ENCODE data around the gene HLA-DOA. TPM values are rescaled to one million over a fixed set of nuclear protein-coding genes. Genes with fewer than 3 reads are reported as not detected.

Gene HLA-DOA
- total RNA-seq, 1 experiment from 2014 or later = 0.16 TPM

GRCh38 chr6:32968867-32969684, 40.3 kb downstream of the HLA-DOA start:
- Histone ChIP-seq H3K27me3 (no peaks in the 10 kb centered on the region), H3K27ac (peak overlapping the region; percentile 100), H3K9me3 (replicated peaks) (no peaks in the 10 kb centered on the region), H3K4me1 (no peaks in the 10 kb centered on the region), H3K36me3 (peaks cover 31% of the 10 kb centered on the region), H3K4me3 (peak overlapping the region; percentile 86)
- peak; percentile 91 to 93 for DNase-seq

- no peaks in the 10 kb centered on the region for H3K9me3 ChIP-seq (replicated peaks)
- DNase-seq = peak; percentile 97
- no peaks in the 10 kb centered on the region for H3K27me3 ChIP-seq
- H3K36me3 ChIP-seq = peaks cover 23% of the 10 kb centered on the region
- peak within 1 kb of the TSS; percentile 100 for H3K27ac ChIP-seq
- H3K4me3 ChIP-seq = peak within 1 kb of the TSS; percentile 86
- H3K4me1 ChIP-seq = no peaks in the 10 kb centered on the region
Measured at GRCh38 chr6:32968093-32968866, 41.1 kb downstream of the HLA-DOA start, which contains the start of gene BRD2. BRD2 (plus strand) TSS chr6:32968594; CDS start chr6:32972899, 4,305 bp downstream.

- peak overlapping the region; percentile 86 for H3K4me3 ChIP-seq
- H3K36me3 ChIP-seq = peaks cover 15% of the 10 kb centered on the region
- H3K27ac ChIP-seq = peak overlapping the region; percentile 100
- no peaks in the 10 kb centered on the region for H3K9me3 ChIP-seq (replicated peaks)
- peak in 1 of 2 experiments; percentile 65 for DNase-seq
- no peaks in the 10 kb centered on the region for H3K4me1 ChIP-seq
- H3K27me3 ChIP-seq = no peaks in the 10 kb centered on the region
Measured at GRCh38 chr6:32967151-32968091, 42.0 kb downstream of the HLA-DOA start.

GRCh38 chr6:32964776-32965175, 44.6 kb downstream of the HLA-DOA start:
- Histone ChIP-seq H3K4me3 (no peak overlapping the region), H3K4me1 (no peaks in the 10 kb centered on the region)
- no peak for DNase-seq

GRCh38 chr6:32963866-32964265, 45.5 kb downstream of the HLA-DOA start:
- Histone ChIP-seq H3K36me3 (no peaks in the 10 kb centered on the region), H3K9me3 (replicated peaks) (no peaks in the 10 kb centered on the region), H3K4me3 (no peak overlapping the region), H3K4me1 (no peaks in the 10 kb centered on the region), H3K27me3 (no peaks in the 10 kb centered on the region), H3K27ac (no peak overlapping the region)
- no peak for DNase-seq

More at GRCh38 chr6:32964776-32965175, 44.6 kb downstream of the HLA-DOA start:
- Histone ChIP-seq H3K36me3 (peaks cover 4% of the 10 kb centered on the region; the same call in 1 of the 2 replicates), H3K27ac (no peak overlapping the region), H3K9me3 (replicated peaks) (no peaks in the 10 kb centered on the region), H3K27me3 (no peaks in the 10 kb centered on the region)

- no peak for DNase-seq
Measured at GRCh38 chr6:32962213-32962826, 47.1 kb downstream of the HLA-DOA start.

GRCh38 chr6:32960563-32960962, 48.8 kb downstream of the HLA-DOA start:
- H3K9me3 ChIP-seq (replicated peaks) = no peaks in the 10 kb centered on the region
- no peaks in the 10 kb centered on the region for H3K27me3 ChIP-seq
- no peaks in the 10 kb centered on the region for H3K4me1 ChIP-seq
- DNase-seq = no peak
- no peak overlapping the region for H3K4me3 ChIP-seq
- no peaks in the 10 kb centered on the region for H3K36me3 ChIP-seq
- no peak overlapping the region for H3K27ac ChIP-seq

More at GRCh38 chr6:32962213-32962826, 47.1 kb downstream of the HLA-DOA start:
- Histone ChIP-seq H3K27ac (no peak overlapping the region), H3K4me3 (no peak overlapping the region), H3K9me3 (replicated peaks) (no peaks in the 10 kb centered on the region), H3K27me3 (no peaks in the 10 kb centered on the region), H3K4me1 (no peaks in the 10 kb centered on the region), H3K36me3 (no peaks in the 10 kb centered on the region)

- no peaks in the 10 kb centered on the region for H3K27me3 ChIP-seq
- no peak overlapping the region for H3K27ac ChIP-seq
- H3K4me1 ChIP-seq = no peaks in the 10 kb centered on the region
- no peaks in the 10 kb centered on the region for H3K9me3 ChIP-seq (replicated peaks)
- H3K36me3 ChIP-seq = no peaks in the 10 kb centered on the region
- no peak for DNase-seq
- H3K4me3 ChIP-seq = no peak overlapping the region
Measured at GRCh38 chr6:32956176-32956575, 53.2 kb downstream of the HLA-DOA start.

- H3K9me3 ChIP-seq (replicated peaks) = no peaks in the 10 kb centered on the region
- no peak overlapping the region for H3K27ac ChIP-seq
- H3K36me3 ChIP-seq = no peaks in the 10 kb centered on the region
- H3K4me3 ChIP-seq = no peak overlapping the region
- peak in 1 of 2 experiments; percentile 36 for DNase-seq
- H3K4me1 ChIP-seq = no peaks in the 10 kb centered on the region
- H3K27me3 ChIP-seq = no peaks in the 10 kb centered on the region; the same call in 1 of the 2 replicates
Measured at GRCh38 chr6:32954986-32955802, 54.2 kb downstream of the HLA-DOA start.

GRCh38 chr6:32954267-32954666, 55.1 kb downstream of the HLA-DOA start:
- H3K27me3 ChIP-seq = no peaks in the 10 kb centered on the region; the same call in 1 of the 2 replicates
- H3K4me1 ChIP-seq = no peaks in the 10 kb centered on the region
- H3K36me3 ChIP-seq = no peaks in the 10 kb centered on the region
- H3K27ac ChIP-seq = no peak overlapping the region
- H3K4me3 ChIP-seq = no peak overlapping the region
- DNase-seq = no peak
- H3K9me3 ChIP-seq (replicated peaks) = no peaks in the 10 kb centered on the region

Data from SJCRH30 (cell line).